NCI-H510A treated with DMSO at 0.1 percent for 48 hours (cell line): ENCODE data around the gene MYO7B.
"Not testable (repeated sequence)": the region's sequence is repeated elsewhere in the genome, so short reads cannot be mapped to it uniquely, and the experiment has no call there.

ENCODE experiments used
- DNase-seq: peaks from one replicate; lab custom pipeline; 2025; lab: John Stamatoyannopoulos, UW

MYO7B gene

DNA sequence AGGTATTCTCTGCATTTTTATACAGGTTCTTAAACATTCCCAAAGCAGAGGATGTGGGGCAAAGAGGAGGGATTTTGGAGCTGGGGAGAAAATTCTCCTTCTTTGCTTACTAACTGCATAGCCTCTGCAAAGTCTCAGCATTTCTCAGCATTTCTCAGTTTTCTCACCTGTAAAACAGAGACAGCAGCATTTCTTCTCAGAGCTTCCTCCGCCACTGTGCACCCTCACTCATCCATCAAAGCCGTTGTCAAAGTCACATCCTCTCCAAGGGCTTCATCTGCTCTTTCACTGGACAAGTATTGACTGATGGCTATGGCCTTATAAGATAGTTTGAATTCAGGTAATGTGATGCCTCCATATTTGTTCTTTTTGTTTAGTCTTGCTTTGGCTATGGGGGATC is 17.4 kb downstream of the MYO7B start:
- DNase-seq: no peak

DNA sequence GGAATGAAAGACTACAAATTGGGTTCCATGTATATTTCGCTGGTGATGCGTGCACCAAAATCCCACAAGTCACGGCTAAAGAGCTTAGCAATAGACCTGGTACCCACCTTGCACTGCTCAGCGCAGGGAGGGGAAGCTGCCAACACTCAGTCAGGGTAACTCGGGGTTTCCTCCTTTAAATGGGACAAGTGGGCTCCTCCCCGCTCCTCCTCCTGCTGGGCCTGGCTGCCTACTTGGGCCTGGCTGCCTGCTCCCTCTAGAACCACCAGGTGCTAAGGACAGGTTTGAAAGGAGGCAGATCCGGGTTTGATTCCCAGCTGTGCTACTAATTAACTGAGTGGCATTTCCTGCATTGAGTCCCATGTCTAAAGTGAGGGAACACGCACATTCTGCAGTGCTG is 23.4 kb downstream of the MYO7B start:
- no peak for DNase-seq

DNA sequence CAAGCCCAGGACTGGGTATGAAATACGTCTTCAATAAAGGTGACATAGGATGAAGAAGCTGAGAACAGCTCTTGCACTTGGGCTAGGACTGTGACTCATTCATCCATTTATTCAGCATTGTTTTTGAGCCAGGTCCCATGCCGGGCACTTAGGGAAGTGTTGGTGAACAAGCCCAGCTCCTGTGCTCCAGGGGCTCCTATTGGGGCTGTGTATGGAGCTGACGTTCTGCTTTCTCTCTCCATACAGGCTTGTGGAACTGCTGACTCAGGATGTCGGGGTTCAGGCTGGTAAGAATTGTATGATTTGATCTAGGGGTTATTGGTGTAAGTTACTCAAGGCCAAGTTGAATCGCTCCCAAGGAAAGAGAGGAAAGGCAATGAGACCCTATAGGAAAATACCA is 24.0 kb downstream of the MYO7B start:
- DNase-seq: no peak

DNA sequence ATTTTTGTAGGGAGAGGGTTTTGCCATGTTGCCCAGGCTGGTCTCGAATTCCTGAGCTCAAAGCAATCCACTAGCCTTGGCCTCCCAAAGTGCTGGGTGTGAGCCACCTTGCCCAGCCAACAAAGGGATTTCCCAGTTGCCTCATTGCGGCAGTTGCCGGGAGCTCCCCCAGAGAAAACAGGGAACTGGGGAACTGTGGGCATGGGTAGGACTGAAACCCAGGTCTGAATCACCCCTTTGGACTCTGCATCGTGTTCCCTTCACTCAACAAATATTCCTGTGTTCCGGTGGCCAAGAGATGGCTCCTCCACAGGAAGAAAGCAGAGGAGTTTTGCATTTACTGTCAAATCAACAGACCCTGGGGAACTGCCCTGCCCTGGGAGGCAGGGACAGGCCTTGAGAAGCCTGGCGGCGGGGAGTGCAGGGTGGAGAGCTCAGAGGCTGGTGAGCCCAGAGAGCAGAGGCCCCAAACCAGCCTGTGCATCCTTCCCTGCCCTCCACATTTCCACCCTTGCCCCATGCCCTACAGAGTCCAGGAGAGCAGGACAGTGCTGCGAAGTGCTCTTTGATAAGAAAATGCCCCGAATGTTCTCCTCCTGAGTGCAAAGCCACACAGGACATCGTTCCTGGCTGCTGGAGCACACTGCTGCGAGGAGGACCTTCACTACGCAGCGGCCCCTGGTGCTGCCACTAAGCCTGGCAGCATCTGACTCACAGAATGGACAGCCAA is 24.9 kb downstream of the MYO7B start:
- DNase-seq: no peak

DNA sequence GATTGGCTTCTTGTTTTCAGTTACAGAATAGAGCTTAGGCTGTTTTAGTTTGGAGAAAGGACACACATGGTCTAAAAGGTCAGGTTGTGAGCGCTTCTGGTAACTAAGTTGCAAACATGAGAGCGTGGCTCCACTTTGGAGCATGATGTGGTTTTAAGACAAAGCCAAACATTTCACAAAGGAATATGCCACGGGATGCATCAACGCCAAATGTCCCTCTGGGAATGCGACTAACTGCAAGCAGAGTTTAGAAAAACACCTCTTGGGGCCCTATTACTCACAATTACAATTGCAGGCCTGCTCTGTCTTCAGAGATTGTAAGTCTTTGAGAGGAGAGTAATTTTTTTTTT is 25.4 kb downstream of the MYO7B start:
- DNase-seq: no peak

DNA sequence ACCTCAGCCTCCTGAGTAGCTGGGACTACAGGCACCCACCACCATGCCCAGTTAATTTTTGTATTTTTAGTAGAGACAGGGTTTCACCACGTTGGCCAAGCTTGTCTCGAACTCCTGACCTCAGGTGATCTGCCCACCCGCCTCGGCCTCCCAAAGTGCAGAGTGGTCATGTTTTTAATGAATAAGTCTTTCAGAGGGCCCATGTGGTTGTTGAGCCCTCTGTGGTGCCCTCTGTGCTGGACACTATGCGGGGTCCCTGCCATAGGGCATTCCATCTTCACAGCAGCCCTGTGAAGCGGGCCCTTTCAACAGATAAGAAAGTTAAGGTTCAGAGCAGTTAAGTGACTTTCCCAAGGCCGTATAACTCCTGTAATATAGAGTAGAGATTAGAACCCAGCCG is 25.9 kb downstream of the MYO7B start:
- no peak for DNase-seq

DNA sequence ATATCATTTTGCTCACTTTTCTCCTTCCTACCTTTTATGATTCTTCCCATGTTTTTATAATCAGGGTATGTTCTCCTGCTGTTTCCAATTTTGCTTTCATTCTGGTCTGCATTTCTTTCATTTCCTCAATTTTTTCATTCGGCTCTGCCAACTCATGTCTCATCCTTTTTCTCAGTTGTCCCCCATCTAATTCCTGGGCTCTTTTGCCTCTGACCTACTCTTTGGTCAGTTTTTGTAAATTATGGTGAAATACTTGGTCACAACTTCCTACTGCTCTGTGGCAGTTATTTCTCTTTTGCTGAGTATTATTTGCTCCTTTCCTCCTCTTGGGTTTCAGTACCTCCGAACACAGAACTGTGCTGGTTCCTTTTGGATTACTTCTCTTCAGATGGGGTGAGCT is 27.5 kb downstream of the MYO7B start:
- DNase-seq: no peak

DNA sequence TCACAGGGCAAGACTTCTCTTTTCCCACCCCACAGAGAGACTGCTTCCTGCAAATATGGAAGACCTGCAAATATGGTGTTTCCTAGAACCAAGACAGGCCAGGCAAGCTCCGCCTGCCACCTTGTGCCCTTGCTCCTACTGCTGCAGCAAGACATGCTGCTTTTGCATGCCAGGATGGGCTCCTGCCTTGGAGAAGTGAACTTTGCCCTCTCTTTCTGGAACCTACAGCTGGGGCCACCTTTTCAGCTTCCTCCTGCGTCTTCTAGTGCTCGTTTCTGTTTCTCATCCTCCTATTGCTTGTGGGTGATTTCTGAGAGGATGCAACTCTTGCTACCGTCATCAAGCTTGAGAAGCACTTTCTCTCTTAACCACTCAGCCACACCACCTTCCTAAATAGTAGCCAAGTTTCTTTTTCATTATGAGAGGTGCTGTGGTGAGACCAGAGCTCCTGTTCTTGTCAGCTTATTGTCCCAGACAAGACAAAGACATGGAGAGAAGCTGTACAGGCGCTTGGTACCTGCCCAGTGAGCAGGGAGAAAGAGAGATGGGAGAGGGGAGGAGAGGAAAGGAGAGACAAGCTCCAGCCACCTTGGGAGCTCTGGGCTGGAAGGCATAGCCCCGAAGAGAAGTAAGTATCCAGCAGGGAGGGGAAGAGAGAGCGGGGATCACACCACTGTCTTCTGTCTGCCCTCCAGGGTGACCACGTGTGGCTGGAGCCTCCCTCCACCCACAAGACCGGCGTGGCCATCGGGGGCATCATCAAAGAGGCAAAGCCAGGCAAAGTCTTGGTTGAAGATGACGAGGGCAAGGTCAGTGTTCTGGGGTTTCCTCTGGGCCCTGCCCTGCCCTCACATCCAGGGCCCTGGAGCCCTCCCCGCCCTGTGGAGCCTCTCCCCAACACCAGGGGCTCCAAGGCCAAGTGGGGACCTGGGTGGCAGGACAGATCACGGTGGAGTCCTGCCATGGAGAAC is 28.3 kb downstream of the MYO7B start:
- no peak for DNase-seq

DNA sequence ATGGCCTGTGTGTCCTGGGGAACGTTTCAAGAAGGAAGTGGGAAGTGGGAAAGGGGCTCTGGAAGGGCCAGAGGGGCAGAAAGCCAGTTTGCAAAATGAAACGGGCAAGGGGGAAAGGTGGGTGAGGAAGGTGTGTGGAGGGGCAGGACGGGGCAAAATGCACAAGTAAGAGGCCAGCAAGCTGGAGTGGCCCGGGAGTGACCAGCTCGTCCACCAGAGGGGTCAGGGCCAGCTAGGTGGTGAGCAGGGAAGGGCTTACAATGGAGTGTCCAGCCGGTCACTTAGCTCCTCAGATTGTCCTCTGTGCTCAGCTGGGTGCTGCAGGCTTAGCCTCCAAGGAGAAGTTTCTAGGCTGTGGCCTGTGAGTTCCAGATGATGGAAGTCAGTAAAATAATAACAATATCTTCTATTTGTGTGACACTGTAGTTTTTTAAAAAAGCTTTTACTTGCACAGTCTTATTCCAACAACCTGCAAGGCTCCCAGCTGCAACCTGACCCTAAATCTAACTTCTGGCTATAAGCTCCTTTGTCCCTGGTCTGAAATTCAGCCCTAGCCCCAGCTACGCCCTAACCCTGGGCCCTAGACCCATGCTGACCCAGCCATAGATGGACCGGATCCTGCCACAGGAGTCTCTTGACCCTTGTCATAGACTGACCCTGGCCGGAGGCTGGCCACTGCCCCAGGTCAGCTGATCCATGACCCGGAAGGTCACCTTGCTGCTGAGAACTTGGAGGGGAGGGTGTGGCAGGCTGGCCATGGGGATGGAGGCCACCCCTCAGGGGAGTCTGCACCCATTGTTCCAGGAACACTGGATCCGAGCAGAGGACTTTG is 29.2 kb downstream of the MYO7B start:
- no peak for DNase-seq

DNA sequence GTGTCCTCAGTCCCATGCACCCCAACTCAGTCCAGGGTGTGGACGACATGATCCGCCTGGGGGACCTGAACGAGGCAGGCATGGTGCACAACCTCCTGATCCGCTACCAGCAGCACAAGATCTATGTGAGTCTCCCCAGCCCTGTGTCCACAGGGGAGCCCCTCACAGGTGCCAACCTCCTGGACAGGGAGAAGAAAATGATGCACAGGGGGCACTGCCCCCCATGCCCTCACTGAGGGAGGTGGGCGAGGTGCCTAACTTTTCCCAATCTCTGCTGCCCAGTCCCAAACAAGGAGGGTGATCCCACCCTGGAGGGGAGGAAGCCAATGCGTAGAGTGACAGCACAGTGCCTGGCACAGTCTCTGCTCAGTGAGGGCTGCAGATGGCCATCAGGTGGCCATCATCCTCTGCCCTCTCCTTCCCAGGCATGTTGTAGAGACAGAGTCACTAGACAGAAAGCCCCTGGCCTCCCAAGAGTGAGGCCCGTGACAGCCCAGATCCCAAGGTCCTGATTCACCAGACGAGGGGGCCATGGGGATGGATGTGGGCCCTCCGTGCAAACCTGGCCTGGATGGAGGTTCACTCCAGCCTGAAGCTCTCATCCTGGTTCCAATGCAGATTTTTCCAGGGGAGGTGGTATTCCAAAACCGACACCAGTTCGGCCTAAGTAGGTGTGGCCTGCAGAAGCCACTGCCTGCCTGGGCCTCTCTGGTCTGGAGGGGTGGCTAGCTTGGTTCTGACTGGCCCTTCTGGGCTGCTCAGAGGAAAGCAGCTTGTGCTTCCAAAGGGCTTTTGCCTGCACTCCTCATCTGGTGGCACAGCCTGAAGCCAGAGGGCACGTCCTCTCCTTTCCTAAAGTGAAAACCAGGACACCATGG is 30.0 kb downstream of the MYO7B start:
- DNase-seq: no peak

DNA sequence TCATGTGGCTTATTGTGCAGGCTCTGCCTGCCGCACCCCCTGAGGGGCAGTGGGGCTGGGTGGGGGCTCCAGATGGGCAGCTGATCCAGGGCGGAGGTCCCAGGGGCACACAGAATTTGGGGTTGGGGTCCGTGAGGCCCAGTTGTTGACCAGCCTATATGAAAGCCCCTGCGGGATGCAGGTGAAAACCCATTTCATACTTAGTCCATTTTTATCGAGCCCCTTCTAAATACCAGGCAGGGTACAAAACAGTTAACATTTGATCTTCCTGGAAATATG is 30.6 kb downstream of the MYO7B start:
- no peak for DNase-seq

DNA sequence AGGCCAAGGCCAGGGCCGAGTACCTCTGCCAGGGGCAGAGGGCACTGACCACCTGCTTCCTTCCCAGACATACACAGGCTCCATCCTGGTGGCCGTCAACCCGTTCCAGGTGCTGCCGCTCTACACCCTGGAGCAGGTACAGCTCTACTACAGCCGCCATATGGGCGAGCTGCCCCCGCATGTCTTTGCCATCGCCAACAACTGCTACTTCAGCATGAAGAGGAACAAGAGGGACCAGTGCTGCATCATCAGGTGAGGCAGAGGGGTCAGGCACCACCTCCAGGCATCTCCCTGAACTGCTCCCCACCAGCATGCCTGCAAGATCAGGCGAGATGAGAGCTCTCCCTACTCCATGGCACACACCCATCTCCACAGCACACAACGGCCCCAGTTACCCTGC is 31.1 kb downstream of the MYO7B start:
- DNase-seq: no peak

DNA sequence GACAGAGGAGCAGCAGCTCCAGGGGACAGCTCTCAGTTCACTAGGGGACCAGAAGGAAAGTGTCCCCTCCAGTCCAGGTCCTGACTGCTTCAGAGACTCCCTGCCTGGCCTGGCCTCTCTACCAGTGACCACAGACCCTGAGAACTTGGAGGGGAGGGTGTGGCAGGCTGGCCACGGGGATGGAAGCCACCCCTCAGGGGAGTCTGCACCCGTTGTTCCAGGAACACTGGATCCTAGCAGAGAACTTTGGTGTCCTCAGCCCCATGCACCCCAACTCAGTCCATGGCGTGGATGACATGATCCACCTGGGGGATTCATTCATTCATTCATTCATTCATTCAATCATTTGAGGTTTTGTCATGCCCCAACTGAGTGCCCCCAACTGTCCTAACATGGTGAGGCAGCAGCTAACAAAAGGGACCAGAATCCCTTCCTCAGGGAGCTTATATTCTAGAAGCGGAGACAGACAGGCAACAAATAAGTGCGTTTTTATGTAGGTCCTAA is 31.9 kb downstream of the MYO7B start:
- no peak for DNase-seq

DNA sequence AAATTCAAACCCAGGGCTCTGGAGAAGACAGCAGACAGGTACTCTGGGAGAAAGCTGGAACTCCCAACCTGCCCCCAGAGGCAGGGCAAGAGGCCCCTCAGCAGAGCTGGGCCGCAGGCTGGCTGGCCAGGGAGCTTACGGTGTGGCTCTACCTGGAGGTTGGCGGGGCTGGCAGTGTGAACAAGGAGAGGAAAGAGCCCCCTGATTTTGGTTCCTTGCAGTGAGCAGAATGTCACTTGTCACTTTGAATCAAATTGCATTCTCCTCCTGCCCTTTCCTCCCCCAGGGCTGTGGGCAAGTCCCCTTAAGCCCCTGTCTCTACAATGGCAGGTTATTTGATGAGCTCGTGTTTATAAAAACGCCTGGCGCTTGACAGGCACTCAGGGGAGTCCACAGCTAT is 32.6 kb downstream of the MYO7B start:
- no peak for DNase-seq

DNA sequence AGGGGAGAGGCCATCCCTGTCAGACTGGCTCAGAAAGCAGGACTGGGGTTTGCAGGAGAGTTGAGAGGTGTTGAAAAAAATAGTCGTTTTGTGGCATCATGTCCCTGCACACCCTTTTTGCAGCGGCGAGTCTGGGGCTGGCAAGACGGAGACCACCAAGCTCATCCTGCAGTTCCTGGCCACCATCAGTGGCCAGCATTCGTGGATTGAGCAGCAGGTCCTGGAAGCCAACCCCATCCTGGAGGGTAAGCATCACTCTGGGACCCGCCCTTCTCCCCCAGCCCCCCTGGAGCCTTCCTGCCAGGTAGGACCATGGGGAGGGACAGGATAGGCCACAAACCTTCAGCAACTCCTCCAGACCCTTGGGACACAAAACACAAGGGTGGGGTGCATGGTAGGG is 34.2 kb downstream of the MYO7B start:
- no peak for DNase-seq

DNA sequence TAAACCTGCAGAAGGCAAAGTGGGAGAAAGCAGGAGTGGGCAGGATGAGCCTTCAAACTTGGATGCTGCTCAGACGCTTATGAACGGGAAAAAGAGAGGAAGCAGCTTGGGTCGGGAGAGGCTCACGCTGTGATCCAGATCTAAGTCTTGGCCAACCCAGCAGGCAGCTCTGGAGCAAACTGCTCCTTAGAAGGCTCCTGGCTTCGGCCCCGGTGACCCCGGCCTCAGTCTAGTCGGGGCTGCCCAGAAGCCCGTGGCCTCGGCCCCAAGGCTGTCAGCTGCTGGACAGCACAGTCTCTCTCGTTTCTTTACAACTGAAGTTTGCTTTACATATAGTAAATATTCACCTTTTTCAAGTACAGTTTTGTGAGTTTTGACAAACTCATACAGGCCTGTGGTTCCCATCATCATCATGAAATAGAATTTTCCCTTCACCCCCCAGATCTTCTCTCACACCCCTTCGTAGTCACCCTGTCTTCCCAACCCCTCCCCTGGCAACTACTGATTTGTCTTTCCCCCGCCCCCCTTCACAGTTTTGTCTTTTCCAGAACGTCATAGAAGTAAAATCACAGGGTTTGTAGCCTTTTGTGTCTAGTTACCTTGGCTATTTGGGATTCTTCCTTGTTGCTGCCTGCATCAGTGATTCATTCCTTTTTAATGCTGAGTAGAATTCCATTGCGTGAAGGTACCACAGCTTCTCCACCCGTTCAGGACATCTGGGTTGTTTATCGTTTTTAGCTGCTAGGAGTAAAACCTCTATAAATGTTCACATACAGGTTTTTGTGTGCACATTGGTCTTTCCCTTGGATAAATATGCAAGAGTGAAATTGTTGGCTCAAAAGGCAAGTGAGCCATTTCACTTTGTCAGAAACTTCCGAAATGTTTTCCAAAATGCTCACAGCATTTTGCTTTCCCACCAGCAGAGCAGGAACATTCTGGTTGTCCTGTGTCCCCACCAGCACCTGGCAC is 35.1 kb downstream of the MYO7B start:
- no peak for DNase-seq

DNA sequence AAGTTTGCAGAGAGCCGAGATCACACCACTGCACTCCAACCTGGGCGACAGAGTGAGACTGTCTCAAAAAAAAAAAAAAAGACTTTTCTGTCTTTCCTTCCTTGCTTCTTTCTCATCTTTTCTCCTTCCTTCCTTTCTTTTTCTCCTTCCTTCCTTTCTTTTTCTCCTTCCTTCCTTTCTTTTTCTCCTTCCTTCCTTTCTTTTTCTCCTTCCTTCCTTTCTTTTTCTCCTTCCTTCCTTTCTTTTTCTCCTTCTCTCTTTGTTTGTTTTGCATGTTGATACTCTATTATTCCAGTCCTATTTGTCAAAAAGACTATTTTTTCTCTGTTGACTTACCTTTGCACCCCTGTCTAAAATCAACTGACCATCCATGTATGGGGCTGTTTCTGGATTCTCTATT is 36.9 kb downstream of the MYO7B start:
- not testable (repeated sequence) for DNase-seq

DNA sequence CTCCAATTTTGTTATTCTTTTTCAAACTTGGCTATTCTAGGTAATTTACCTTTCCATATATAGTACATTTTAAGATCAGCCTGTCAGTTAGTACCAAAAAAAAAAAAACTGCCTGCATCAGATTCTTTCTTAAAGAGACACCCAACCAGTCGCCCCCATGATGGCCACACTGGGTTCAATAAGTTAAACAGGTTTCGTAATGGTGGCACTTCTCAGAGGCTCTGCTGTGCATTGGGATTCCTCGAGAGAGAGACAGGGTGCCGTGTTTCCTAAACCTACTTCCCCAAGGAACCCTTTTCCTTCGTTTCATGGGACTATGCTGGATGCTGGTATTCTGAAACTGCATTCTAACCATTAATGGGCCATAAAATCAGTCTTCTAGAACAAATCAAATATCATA is 37.4 kb downstream of the MYO7B start:
- DNase-seq: no peak

DNA sequence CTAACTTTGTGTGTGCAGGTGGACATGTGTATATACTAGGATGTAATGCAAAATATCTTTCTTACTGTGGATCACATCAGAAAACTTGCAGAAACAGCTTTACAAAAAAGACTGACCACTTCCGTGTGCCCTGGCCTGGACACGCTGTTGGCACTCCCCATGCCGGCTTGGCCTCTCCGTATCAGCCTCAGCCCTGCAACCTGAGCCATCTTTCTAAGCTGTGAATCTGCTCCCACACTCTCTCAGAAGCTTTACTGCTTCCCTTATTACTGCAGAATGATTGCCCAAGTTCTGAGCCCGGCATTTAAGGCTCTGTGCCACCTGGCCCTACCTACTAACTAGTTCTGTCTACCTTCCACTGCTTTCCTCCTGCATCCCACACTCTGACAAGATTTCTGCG is 37.8 kb downstream of the MYO7B start:
- DNase-seq: no peak

DNA sequence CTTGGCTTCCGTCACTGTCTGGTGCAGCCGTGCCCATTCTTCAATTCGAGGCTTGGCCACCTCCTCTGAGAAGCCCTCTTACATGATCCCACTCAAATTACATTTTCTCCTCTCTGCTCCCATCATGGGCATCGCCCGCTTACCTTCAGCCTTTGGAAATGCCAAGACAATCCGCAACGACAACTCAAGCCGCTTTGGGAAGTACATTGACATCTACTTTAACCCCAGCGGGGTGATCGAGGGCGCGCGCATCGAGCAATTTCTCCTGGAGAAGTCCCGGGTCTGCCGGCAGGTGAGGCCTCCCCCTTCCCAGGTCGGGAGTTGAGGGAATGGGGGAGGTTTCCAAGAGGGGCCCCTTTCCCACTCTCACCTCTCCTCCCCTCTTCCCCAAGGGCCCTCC is 38.3 kb downstream of the MYO7B start:
- no peak for DNase-seq
